Fibroblast of skin of right biceps (primary cell): ENCODE measurements around the gene GCA.
A peak's percentile ranks its signal among the peaks of the same experiment; 100 is the strongest.

ENCODE experiments used
- DNase-seq: peaks from one replicate; pipeline ENCODE4 v3.0.0-alpha.2; 2013

GCA gene

DNA sequence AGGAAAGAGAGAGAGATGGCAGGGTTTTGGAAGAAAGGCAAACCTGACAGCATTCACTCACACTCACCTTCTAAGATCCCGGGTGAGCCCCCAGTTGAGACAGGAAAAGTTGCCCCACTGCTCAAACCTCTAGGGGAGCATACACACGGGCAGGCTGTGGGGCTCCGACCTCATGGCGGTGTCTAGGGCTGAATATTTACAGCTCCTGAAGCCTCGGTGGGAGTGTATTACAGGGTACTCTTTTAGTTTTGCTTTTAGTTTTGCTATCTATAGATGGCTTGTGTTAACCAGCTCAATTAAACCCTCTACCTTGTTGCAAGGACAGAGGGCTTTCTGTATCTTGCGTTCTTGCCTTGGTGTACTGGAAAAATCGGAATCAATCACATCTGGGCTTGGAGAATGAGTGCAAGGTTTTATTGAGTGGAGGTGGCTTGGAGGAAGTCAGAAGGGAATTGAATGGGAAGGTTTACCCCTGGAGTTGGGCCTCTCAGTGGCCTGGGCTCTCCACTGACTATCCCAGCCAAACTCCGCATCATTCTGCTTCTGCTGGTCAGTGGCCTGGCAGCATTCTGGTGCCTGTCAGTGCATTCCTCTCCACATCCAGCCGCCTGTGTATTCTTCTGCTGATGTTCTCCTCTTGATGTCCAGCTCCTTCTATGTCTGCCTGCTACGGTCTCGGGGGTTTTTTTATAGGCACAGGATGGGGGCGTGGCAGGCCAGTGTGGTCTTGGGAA is 15.3 kb upstream of the GCA start:
- no peak for DNase-seq

DNA sequence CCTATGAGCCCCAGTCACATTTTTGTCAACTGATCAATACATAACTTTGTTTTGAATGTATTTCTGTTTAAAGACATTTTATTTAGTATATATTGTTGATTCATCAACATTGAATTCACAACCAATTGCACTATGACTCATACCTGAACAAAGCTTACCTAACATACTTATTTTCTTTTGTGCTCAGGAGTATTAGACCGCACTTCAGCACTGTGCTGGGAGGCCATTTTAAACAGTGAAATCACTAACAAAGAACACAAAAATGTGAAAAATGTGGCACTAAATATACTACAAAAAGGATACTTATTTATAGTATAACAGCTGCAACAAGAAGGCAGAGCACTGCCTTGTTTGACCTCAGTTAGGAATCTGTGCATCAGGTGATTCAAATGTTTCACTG is 13.1 kb upstream of the GCA start:
- no peak for DNase-seq

DNA sequence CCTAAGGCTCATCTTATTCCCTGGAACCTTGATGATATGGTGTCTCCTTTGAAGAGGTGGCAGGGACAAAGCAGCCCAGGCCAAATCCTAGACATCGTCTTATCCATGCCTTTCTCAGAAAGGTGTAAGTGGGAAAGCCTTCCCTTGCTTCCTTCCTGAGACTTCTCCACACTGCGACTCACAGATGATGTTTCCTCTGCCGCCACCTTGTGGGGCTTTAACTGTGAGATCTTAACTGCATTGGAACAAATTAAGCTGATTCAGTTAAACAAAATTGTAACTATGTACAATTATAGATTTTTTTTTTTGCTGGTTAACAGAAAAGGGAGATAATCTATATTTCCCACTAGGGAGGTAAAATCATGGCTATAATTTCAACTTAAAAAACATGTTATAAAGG is 10.0 kb upstream of the GCA start:
- peak; percentile 22 for DNase-seq

DNA sequence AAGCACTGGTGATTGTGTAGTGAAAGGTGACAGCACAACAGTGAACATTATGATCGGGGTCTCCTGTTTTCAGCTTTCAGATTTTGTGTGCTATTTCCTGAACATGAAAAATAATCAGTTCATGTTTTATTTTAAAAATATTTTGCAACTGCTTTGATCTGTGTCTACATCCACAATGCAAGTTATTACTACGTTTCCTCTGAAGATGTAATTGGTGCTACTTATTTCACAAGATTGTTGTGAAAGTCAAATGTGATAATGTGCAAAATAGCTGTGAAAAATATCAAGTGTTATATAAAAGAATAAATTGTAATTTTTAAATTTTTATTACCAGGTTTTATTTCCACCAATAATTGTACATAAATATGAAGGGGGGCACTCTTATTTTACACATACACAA is 6.1 kb upstream of the GCA start:
- no peak for DNase-seq

- no peak for DNase-seq
Measured at GRCh38 chr2:162340822-162341221, 3.1 kb upstream of the GCA start.

- DNase-seq, result no peak
Measured at GRCh38 chr2:162342321-162342720, 1.6 kb upstream of the GCA start.

GRCh38 chr2:162342841-162343240 is 1.1 kb upstream of the GCA start:
- DNase-seq, result no peak

DNA sequence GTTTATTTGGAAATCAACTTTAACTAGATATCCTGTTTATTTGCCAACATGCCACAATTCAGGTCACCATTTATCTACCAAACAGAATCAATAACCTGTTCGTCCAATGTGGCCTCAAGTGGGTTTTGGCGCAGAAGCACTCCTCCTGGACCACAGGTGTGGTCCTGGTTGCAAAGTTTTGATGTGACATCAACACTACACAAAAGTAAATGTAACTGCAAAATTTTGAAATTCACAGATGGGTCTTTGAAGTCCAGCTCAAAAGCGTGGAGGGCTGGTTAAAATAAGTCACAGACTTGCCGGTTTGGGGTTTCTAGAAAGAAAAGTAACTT is 474 bp upstream of the GCA start:
- no peak for DNase-seq

- no peak for DNase-seq
Measured at GRCh38 chr2:162344617-162344950, 652 bp downstream of the GCA start.

- no peak for DNase-seq
Measured at GRCh38 chr2:162365392-162365791, 21.5 kb downstream of the GCA start.

- no peak for DNase-seq
Measured at GRCh38 chr2:162368494-162368893, 24.6 kb downstream of the GCA start.

DNA sequence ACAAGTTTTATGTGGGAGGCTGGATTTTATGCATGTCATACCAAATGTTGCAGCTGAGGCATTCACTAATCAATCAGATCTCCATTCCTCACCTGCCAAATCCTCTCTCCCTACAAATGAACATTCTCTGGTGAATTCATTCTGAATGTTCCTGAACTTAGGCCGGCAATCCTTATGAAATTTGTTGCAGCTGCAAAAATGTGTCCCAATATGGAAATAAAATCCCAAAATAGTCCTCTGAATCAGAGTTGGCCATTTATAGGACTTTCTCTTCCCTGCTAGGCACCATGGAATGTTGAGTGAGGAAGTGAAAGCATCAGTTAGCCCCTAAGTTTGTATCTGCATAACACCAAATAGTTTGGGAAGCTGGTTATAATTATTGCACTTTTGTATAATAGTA is 25.6 kb downstream of the GCA start:
- peak; percentile 5 for DNase-seq

- DNase-seq, result peak; percentile 16
Measured at GRCh38 chr2:162370931-162371330, 27.0 kb downstream of the GCA start.

DNA sequence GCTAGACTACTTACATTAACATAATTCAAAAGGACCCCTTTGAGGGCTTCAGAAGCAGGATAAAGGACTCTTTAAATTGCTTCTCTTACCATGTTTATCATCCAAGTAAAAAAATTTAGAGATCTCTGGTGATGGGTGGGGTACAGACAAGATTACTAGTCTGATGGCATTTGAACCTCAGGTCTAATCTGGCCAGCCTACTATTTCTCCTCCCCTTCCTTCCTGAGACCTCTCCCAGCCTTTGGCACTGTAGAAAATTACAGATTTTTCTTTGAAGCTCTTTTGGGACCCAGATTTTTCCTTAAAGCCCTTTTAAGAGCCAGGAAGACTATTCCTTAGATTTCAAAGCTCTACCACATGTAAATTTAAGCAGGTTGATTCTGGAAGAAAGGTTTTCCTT is 28.9 kb downstream of the GCA start:
- DNase-seq, result no peak

GRCh38 chr2:162379719-162380580 is 36.0 kb downstream of the GCA start:
- DNase-seq, result no peak

- no peak for DNase-seq
Measured at GRCh38 chr2:162381851-162382250, 37.9 kb downstream of the GCA start.

- DNase-seq, result peak; percentile 10
Measured at GRCh38 chr2:162382278-162382677, 38.3 kb downstream of the GCA start.

DNA sequence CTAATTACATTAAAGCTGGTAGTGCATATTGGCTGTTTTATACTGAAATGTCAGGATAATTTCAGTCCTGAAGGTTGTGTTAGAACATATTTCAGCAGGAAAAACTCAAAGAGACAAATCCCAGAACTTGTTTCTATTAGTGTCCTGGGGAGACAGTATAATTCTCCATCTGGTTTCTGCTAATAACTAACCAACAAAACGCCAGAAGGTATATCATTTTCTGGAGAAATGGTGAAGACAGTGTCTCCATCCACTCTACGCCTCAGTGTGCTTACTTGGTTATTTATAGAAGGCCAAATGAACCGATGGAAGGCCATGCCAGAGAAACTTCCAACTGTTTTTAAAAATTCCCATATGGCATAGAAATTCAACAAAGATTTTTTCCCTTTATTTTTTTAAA is 41.6 kb downstream of the GCA start:
- DNase-seq, result no peak

GRCh38 chr2:162390801-162391200 is 46.9 kb downstream of the GCA start:
- DNase-seq, result no peak

GRCh38 chr2:162400336-162400735 is 56.4 kb downstream of the GCA start:
- DNase-seq, result no peak

- no peak for DNase-seq
Measured at GRCh38 chr2:162401871-162402270, 57.9 kb downstream of the GCA start.

DNA sequence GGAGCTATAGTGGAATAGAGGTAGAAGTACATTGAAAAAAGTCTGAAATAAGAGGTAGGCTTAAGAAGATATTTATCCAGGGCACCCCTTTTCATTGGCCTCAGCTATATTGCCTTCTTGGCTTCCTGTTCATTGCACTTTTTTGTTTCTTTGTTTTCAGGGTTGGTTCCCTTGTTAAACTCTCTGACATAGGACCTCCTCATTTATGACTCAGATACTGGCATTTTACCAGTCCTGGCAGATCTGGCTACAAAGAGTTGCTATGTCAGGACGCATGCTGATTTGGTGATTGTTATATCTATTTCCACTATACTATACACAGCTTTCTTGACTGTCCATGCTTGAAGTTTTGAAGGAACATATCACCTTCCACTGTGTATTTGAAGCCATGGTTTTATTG is 60.0 kb downstream of the GCA start:
- peak; percentile 53 for DNase-seq
